Renal pelvis (tissue), 4 donors: Measurements from ENCODE around the gene DNAH6. TPM values are rescaled to one million over a fixed set of nuclear protein-coding genes. Genes with fewer than 3 reads are reported as not detected.

Source experiments
- DNase-seq: peaks from one replicate; pipeline ENCODE4 v3.0.0-alpha.2; 2013
- polyA plus RNA-seq, 3 donors: library from polyadenylated mRNA; unstranded; fragments of 120-200 nt; gene quantifications; one replicate each; pipeline ENCODE4 v1.2.1, GENCODE V29; 2013; ENCODE audit not compliant: insufficient read length in 3 of 3

Gene DNAH6
- polyA plus RNA-seq, 3 donors = 0.82 to 3.7 (median 2.0) TPM

GRCh38 chr2:84800194-84800805 is 284.0 kb downstream of the DNAH6 start:
- DNase-seq = no peak

GRCh38 chr2:84801811-84802210 is 285.5 kb downstream of the DNAH6 start:
- DNase-seq = no peak

GRCh38 chr2:84805250-84805958 is 289.1 kb downstream of the DNAH6 start:
- no peak for DNase-seq

- peak; percentile 10 for DNase-seq
Measured at GRCh38 chr2:84807063-84807485, 290.8 kb downstream of the DNAH6 start.

GRCh38 chr2:84808279-84808678 is 292.0 kb downstream of the DNAH6 start:
- no peak for DNase-seq

- no peak for DNase-seq
Measured at GRCh38 chr2:84811839-84812431, 295.6 kb downstream of the DNAH6 start.

GRCh38 chr2:84815146-84815545 is 298.8 kb downstream of the DNAH6 start:
- DNase-seq = no peak

GRCh38 chr2:84816426-84817026 is 300.2 kb downstream of the DNAH6 start:
- DNase-seq = no peak

GRCh38 chr2:84817239-84817655 is 300.9 kb downstream of the DNAH6 start:
- DNase-seq = no peak

- no peak for DNase-seq
Measured at GRCh38 chr2:84821806-84822205, 305.5 kb downstream of the DNAH6 start.

- DNase-seq = no peak
Measured at GRCh38 chr2:84823229-84823628, 306.9 kb downstream of the DNAH6 start.

GRCh38 chr2:84823788-84824187 is 307.5 kb downstream of the DNAH6 start:
- DNase-seq = no peak

- DNase-seq = no peak
Measured at GRCh38 chr2:84827978-84828575, 311.8 kb downstream of the DNAH6 start.

GRCh38 chr2:84829693-84830092 is 313.4 kb downstream of the DNAH6 start:
- no peak for DNase-seq

- DNase-seq = no peak
Measured at GRCh38 chr2:84830095-84830494, 313.8 kb downstream of the DNAH6 start.

- no peak for DNase-seq
Measured at GRCh38 chr2:84830758-84831500, 314.6 kb downstream of the DNAH6 start.

GRCh38 chr2:84832772-84833461 is 316.6 kb downstream of the DNAH6 start:
- DNase-seq = no peak

GRCh38 chr2:84833481-84834150 is 317.3 kb downstream of the DNAH6 start:
- DNase-seq = no peak

- DNase-seq = no peak
Measured at GRCh38 chr2:84836215-84836614, 319.9 kb downstream of the DNAH6 start.

- no peak for DNase-seq
Measured at GRCh38 chr2:84838434-84839145, 322.3 kb downstream of the DNAH6 start.
